ENCODE measurements around the gene SLC25A4. TPM values are rescaled to one million over a fixed set of nuclear protein-coding genes. Genes with fewer than 3 reads are reported as not detected.
A peak's percentile ranks its signal among the peaks of the same experiment; 100 is the strongest.

Gene SLC25A4
- total RNA-seq, 1 donor from 2014 or later, result 30.2 TPM

GRCh38 chr4:185144601-185145240 lies 1.7 kb downstream of the SLC25A4 start:
- no peaks in the 10 kb centered on the region for H3K36me3 ChIP-seq (ENCODE audit: control insufficient read depth, insufficient read depth, low read length)
- TF ChIP-seq, protein P1, sequence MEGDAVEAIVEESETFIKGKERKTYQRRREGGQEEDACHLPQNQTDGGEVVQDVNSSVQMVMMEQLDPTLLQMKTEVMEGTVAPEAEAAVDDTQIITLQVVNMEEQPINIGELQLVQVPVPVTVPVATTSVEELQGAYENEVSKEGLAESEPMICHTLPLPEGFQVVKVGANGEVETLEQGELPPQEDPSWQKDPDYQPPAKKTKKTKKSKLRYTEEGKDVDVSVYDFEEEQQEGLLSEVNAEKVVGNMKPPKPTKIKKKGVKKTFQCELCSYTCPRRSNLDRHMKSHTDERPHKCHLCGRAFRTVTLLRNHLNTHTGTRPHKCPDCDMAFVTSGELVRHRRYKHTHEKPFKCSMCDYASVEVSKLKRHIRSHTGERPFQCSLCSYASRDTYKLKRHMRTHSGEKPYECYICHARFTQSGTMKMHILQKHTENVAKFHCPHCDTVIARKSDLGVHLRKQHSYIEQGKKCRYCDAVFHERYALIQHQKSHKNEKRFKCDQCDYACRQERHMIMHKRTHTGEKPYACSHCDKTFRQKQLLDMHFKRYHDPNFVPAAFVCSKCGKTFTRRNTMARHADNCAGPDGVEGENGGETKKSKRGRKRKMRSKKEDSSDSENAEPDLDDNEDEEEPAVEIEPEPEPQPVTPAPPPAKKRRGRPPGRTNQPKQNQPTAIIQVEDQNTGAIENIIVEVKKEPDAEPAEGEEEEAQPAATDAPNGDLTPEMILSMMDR (IDR thresholded peaks at IDR 0.05; ENCODE audit: insufficient read depth, low read length, poor library complexity, severe bottlenecking), result no peak
- no peak for DNase-seq (ENCODE audit: low read depth)
- H3K4me3 ChIP-seq (ENCODE audit: low read depth, low read length), result no peak overlapping the region
- no peaks in the 10 kb centered on the region for H3K27me3 ChIP-seq (ENCODE audit: control insufficient read depth, insufficient read depth, low read length)

GRCh38 chr4:185145572-185145971 lies 2.5 kb downstream of the SLC25A4 start:
- no peaks in the 10 kb centered on the region for H3K27me3 ChIP-seq (ENCODE audit: control insufficient read depth, insufficient read depth, low read length)
- no peak overlapping the region for H3K4me3 ChIP-seq (ENCODE audit: low read depth, low read length)
- TF ChIP-seq, protein P1 (IDR thresholded peaks at IDR 0.05; ENCODE audit: insufficient read depth, low read length, poor library complexity, severe bottlenecking), result no peak
- H3K36me3 ChIP-seq (ENCODE audit: control insufficient read depth, insufficient read depth, low read length), result no peaks in the 10 kb centered on the region
- DNase-seq (ENCODE audit: low read depth), result no peak

GRCh38 chr4:185149392-185149791 lies 6.3 kb downstream of the SLC25A4 start:
- no peak overlapping the region for H3K4me3 ChIP-seq (ENCODE audit: low read depth, low read length)
- TF ChIP-seq, protein P1 (IDR thresholded peaks at IDR 0.05; ENCODE audit: insufficient read depth, low read length, poor library complexity, severe bottlenecking), result no peak
- DNase-seq (ENCODE audit: low read depth), result no peak
- H3K36me3 ChIP-seq (ENCODE audit: control insufficient read depth, insufficient read depth, low read length), result no peaks in the 10 kb centered on the region
- H3K27me3 ChIP-seq (ENCODE audit: control insufficient read depth, insufficient read depth, low read length), result no peaks in the 10 kb centered on the region

- Histone ChIP-seq H3K36me3 (ENCODE audit: control insufficient read depth, insufficient read depth, low read length) (no peaks in the 10 kb centered on the region), H3K27me3 (ENCODE audit: control insufficient read depth, insufficient read depth, low read length) (no peaks in the 10 kb centered on the region), H3K4me3 (ENCODE audit: low read depth, low read length) (no peak overlapping the region)
- TF ChIP-seq, protein P1 (IDR thresholded peaks at IDR 0.05; ENCODE audit: insufficient read depth, low read length, poor library complexity, severe bottlenecking), result no peak
- no peak for DNase-seq (ENCODE audit: low read depth)
These were observed 8.2 kb downstream of the SLC25A4 start for GRCh38 chr4:185151296-185151695.

- H3K4me3 ChIP-seq (ENCODE audit: low read depth, low read length), result no peak overlapping the region
- DNase-seq (ENCODE audit: low read depth), result peak; percentile 50
- H3K36me3 ChIP-seq (ENCODE audit: control insufficient read depth, insufficient read depth, low read length), result no peaks in the 10 kb centered on the region
- no peaks in the 10 kb centered on the region for H3K27me3 ChIP-seq (ENCODE audit: control insufficient read depth, insufficient read depth, low read length)
- TF ChIP-seq, protein P1 (IDR thresholded peaks at IDR 0.05; ENCODE audit: insufficient read depth, low read length, poor library complexity, severe bottlenecking), result no peak
These were observed 22.6 kb downstream of the SLC25A4 start for GRCh38 chr4:185165605-185166063.

DNA sequence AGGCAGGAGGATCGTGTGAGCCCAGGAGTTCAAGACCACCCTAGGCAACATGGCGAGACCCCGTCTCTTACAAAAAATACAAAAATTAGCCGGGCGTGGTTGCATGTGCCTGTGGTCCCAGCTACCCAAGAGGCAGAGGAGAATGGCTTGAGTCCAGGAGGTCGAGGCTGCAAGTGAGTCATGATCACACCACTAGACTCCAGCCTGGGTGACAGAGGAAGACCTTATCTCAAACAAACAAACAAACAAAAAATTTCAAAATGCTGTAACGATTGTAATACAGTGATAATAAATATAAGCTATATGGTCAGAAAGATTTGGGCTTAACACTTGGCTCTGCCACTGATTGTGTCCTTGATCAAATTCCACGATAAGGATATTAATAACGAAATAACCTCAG lies 24.2 kb downstream of the SLC25A4 start:
- Histone ChIP-seq H3K27me3 (ENCODE audit: control insufficient read depth, insufficient read depth, low read length) (no peaks in the 10 kb centered on the region), H3K36me3 (ENCODE audit: control insufficient read depth, insufficient read depth, low read length) (no peaks in the 10 kb centered on the region), H3K4me3 (ENCODE audit: low read depth, low read length) (no peak overlapping the region)
- no peak for DNase-seq (ENCODE audit: low read depth)
- TF ChIP-seq, protein P1 (IDR thresholded peaks at IDR 0.05; ENCODE audit: insufficient read depth, low read length, poor library complexity, severe bottlenecking), result no peak
